OCI-LY7 (cell line): Measurements from ENCODE around the gene DAP3.

ENCODE experiments used
- CTCF ChIP-seq: fragments of 200-600 bp; sonication (generic); conservative IDR thresholded peaks from 2 replicates; pipeline ENCODE4 v1.5.1; 2014; ENCODE audit warnings: mild to moderate bottlenecking, antibody characterized with exemption, low read length, moderate library complexity, mixed read lengths
- EZH2phosphoT487 ChIP-seq: fragments of 200-600 bp; sonication (generic); IDR thresholded peaks from 2 replicates; pipeline ENCODE4 v1.6.1; 2018; ENCODE audit warnings: low read depth, borderline replicate concordance, mild to moderate bottlenecking, mixed run types, antibody characterized with exemption, low read length, moderate library complexity, mixed read lengths

GRCh38 chr1:155694167-155694566 lies 5.3 kb downstream of the DAP3 start:
- no peak for TF ChIP-seq CTCF
- no peak for TF ChIP-seq EZH2phosphoT487
